Measurements from ENCODE around the gene PARP9.
"Not testable (repeated sequence)": the region's sequence is repeated elsewhere in the genome, so short reads cannot be mapped to it uniquely, and the experiment has no call there.

PARP9 gene

DNA sequence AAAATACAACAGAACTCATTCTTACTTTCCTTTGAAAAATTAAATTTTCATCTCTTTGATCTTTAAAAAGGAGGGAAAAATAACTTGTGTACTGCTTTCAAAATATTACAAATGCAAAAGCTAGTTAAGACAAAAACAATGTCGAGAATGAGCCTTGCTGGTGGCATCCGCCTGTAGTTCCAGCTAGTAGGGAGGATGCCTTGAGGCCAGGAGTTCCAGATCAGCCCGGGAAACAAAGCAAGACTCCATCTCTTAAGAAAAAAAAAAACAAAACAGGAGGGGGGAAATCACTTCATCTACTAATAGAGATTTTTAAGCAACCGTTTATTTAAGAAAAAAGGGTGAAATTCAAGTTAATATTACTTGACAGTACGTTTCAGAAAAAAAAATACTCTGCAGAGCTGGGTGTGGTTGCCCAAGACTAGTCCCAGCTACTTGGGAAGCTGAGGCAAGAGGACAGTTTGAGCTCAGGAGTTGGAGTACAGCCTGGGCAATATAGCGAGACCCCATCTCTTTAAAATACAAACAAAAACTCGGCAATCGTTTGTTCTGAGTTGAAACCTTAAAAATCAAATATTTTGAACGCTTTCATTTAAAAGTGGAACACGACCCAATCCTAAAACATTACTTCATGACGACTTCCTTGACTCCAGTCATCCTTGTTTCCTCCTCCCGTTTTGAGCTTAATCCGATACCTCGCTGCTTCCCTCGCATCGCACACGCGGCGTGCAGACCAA is 50.5 kb downstream of the PARP9 start:
- peaks cover 55% of the 10 kb centered on the region for H3K79me2 ChIP-seq (ENCODE audit: low read length)
- TF ChIP-seq EZH2phosphoT487 (IDR thresholded peaks at IDR 0.05; ENCODE audit: low read length) (no peak), EZH2 (optimal IDR thresholded peaks at IDR 0.05; ENCODE audit: low read depth, low read length) (no peak)
- TF ChIP-seq, protein P1, sequence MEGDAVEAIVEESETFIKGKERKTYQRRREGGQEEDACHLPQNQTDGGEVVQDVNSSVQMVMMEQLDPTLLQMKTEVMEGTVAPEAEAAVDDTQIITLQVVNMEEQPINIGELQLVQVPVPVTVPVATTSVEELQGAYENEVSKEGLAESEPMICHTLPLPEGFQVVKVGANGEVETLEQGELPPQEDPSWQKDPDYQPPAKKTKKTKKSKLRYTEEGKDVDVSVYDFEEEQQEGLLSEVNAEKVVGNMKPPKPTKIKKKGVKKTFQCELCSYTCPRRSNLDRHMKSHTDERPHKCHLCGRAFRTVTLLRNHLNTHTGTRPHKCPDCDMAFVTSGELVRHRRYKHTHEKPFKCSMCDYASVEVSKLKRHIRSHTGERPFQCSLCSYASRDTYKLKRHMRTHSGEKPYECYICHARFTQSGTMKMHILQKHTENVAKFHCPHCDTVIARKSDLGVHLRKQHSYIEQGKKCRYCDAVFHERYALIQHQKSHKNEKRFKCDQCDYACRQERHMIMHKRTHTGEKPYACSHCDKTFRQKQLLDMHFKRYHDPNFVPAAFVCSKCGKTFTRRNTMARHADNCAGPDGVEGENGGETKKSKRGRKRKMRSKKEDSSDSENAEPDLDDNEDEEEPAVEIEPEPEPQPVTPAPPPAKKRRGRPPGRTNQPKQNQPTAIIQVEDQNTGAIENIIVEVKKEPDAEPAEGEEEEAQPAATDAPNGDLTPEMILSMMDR (IDR thresholded peaks at IDR 0.05; ENCODE audit: low read length) = no peak
- H3K27ac ChIP-seq (ENCODE audit: low read length) = peak overlapping the region; percentile 95; the same call in 1 of the 2 replicates
- peaks cover 29% of the 10 kb centered on the region for H4K20me1 ChIP-seq (ENCODE audit: insufficient read depth, low read length)
- no peaks in the 10 kb centered on the region for H3K36me3 ChIP-seq (replicated peaks; ENCODE audit: insufficient read depth, low read length)
- peaks cover 7% of the 10 kb centered on the region for H3K4me1 ChIP-seq (ENCODE audit: low read length)
- H3K27me3 ChIP-seq (replicated peaks; ENCODE audit: insufficient read depth, low read length) = no peaks in the 10 kb centered on the region
- H2AFZ ChIP-seq (ENCODE audit: low read length) = no peak overlapping the region
- H3K9me3 ChIP-seq (replicated peaks; ENCODE audit: insufficient read depth, low read length) = no peaks in the 10 kb centered on the region
- H3K4me3 ChIP-seq (ENCODE audit: low read length) = peak overlapping the region; percentile 73
- peak overlapping the region; percentile 92 for H3K9ac ChIP-seq (ENCODE audit: low read length)
- peak overlapping the region; percentile 60 for H3K4me2 ChIP-seq (ENCODE audit: low read depth, low read length)
- no peak for DNase-seq
- H3K9me2 ChIP-seq (replicated peaks; ENCODE audit: insufficient read depth, low read length) = no peaks in the 10 kb centered on the region
- H3F3A ChIP-seq (ENCODE audit: insufficient read depth, low read length) = peaks cover 8% of the 10 kb centered on the region

DNA sequence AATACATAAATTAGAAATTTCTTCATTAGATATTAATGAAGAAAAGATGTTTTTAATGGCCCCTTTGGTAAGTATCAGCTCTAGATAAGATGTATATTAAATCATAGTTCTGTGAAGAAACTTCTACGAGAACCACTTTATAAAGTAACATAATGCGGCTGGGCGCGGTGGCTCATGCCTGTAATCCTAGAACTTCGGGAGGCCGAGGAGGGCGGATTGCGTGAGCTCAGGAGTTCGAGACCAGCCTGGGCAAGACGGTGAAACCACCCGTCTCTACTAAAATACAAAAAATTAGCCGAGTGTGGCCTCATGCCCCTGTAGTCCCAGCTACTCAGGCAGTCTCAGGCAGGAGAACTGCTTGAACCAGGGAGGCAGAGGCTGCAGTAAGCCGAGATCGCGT is 51.8 kb downstream of the PARP9 start:
- no peak for TF ChIP-seq EZH2phosphoT487 (IDR thresholded peaks at IDR 0.05; ENCODE audit: low read length)
- TF ChIP-seq EZH2 (optimal IDR thresholded peaks at IDR 0.05; ENCODE audit: low read depth, low read length) = no peak
- TF ChIP-seq, protein P1 (IDR thresholded peaks at IDR 0.05; ENCODE audit: low read length) = no peak
- H3K9ac ChIP-seq (ENCODE audit: low read length) = no peak overlapping the region
- H3K27ac ChIP-seq (ENCODE audit: low read length) = no peak overlapping the region
- H4K20me1 ChIP-seq (ENCODE audit: insufficient read depth, low read length) = peaks cover 37% of the 10 kb centered on the region
- H3K36me3 ChIP-seq (replicated peaks; ENCODE audit: insufficient read depth, low read length) = no peaks in the 10 kb centered on the region; the same call in 1 of the 2 replicates
- no peak overlapping the region for H3K4me3 ChIP-seq (ENCODE audit: low read length)
- H3K79me2 ChIP-seq (ENCODE audit: low read length) = peaks cover 68% of the 10 kb centered on the region
- no peak overlapping the region for H2AFZ ChIP-seq (ENCODE audit: low read length)
- no peak for DNase-seq
- H3K27me3 ChIP-seq (replicated peaks; ENCODE audit: insufficient read depth, low read length) = no peaks in the 10 kb centered on the region
- H3F3A ChIP-seq (ENCODE audit: insufficient read depth, low read length) = peaks cover 8% of the 10 kb centered on the region
- peaks cover 7% of the 10 kb centered on the region for H3K4me1 ChIP-seq (ENCODE audit: low read length)
- no peaks in the 10 kb centered on the region for H3K9me3 ChIP-seq (replicated peaks; ENCODE audit: insufficient read depth, low read length)
- no peak overlapping the region for H3K4me2 ChIP-seq (ENCODE audit: low read depth, low read length)
- H3K9me2 ChIP-seq (replicated peaks; ENCODE audit: insufficient read depth, low read length) = no peaks in the 10 kb centered on the region

DNA sequence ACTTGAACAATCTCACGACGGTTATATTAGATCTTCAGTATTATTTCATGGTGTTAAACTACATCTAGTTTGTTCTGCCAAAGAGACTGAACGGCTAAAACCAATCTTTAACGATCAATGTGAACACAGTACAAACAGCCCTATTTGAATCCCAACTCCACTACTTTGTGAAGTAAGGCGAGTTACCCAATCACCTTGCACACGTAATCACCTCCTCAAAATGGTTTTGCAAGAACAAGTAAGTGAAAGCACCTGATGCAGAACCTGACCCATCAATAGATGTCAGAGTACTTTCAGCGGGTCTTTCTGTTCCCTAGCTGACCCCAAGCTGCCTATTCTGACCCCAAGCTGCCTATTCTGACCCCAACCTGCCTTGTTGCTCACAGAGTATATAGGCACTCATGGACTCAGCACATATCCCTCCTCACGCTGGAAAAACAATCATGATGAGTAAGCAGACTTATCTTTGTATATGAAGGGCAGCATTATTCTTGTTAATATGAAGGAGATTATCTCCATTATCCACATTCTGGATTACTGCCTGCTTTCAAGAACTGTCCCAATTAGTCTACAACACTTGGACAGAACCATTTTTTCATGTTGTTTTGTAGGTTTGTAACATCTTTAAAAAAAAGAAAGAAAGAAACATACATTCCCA is 53.1 kb downstream of the PARP9 start:
- no peaks in the 10 kb centered on the region for H3K9me3 ChIP-seq (replicated peaks; ENCODE audit: insufficient read depth, low read length)
- H4K20me1 ChIP-seq (ENCODE audit: insufficient read depth, low read length) = peaks cover 44% of the 10 kb centered on the region
- no peak overlapping the region for H3K27ac ChIP-seq (ENCODE audit: low read length)
- H3K27me3 ChIP-seq (replicated peaks; ENCODE audit: insufficient read depth, low read length) = no peaks in the 10 kb centered on the region
- H3K4me2 ChIP-seq (ENCODE audit: low read depth, low read length) = no peak overlapping the region
- no peak for DNase-seq
- no peak overlapping the region for H3K4me3 ChIP-seq (ENCODE audit: low read length)
- no peaks in the 10 kb centered on the region for H3K9me2 ChIP-seq (replicated peaks; ENCODE audit: insufficient read depth, low read length)
- H3K9ac ChIP-seq (ENCODE audit: low read length) = no peak overlapping the region
- peaks cover 8% of the 10 kb centered on the region for H3F3A ChIP-seq (ENCODE audit: insufficient read depth, low read length)
- H3K4me1 ChIP-seq (ENCODE audit: low read length) = peaks cover 7% of the 10 kb centered on the region
- no peak overlapping the region for H2AFZ ChIP-seq (ENCODE audit: low read length)
- H3K79me2 ChIP-seq (ENCODE audit: low read length) = peaks cover 81% of the 10 kb centered on the region
- H3K36me3 ChIP-seq (replicated peaks; ENCODE audit: insufficient read depth, low read length) = no peaks in the 10 kb centered on the region; the same call in 1 of the 2 replicates
- TF ChIP-seq EZH2phosphoT487 (IDR thresholded peaks at IDR 0.05; ENCODE audit: low read length) = no peak
- no peak for TF ChIP-seq EZH2 (optimal IDR thresholded peaks at IDR 0.05; ENCODE audit: low read depth, low read length)
- TF ChIP-seq, protein P1 (IDR thresholded peaks at IDR 0.05; ENCODE audit: low read length) = no peak

DNA sequence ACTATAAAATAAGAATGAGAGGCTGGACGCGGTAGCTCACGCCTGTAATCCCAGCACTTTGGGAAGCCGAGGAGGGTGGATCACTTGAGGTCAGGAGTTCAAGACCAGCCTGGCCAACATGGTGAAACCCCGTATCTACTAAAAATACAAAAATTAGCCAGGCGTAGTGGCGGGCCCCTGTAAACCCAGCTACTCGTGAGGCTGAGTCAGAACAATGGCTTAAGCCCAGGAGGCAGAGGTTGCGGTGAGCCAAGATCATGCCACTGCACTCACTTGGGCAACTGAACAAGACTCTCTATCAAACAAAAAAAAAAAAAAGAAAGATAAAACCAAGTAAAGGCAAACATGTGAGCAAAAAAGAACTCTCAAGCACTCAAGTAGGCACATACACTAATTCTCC is 55.2 kb downstream of the PARP9 start:
- H2AFZ ChIP-seq (ENCODE audit: low read length); H3K27me3 ChIP-seq (replicated peaks; ENCODE audit: insufficient read depth, low read length); H3K27ac ChIP-seq (ENCODE audit: low read length); H3K9me2 ChIP-seq (replicated peaks; ENCODE audit: insufficient read depth, low read length); H3K4me3 ChIP-seq (ENCODE audit: low read length); H3K9me3 ChIP-seq (replicated peaks; ENCODE audit: insufficient read depth, low read length); H3K36me3 ChIP-seq (replicated peaks; ENCODE audit: insufficient read depth, low read length); DNase-seq; H3K9ac ChIP-seq (ENCODE audit: low read length); H3K4me2 ChIP-seq (ENCODE audit: low read depth, low read length); H3F3A ChIP-seq (ENCODE audit: insufficient read depth, low read length); H3K4me1 ChIP-seq (ENCODE audit: low read length): not testable (repeated sequence)
- Histone ChIP-seq H4K20me1 (ENCODE audit: insufficient read depth, low read length) (peaks cover 49% of the 10 kb centered on the region), H3K79me2 (ENCODE audit: low read length) (peaks cover 100% of the 10 kb centered on the region)

Measured in MM.1S (cell line).